GM12865 (cell line): ENCODE measurements around the gene PICK1.

Source experiments
- DNase-seq: peaks from one replicate; pipeline ENCODE4 v3.0.0; 2010; ENCODE audit warnings: low read depth
- H3K4me3 ChIP-seq: 2 replicates; pipeline ENCODE4 v1.5.1; 2011; ENCODE audit warnings: mild to moderate bottlenecking, low read depth, low read length, control low read depth
- TF ChIP-seq, protein P1 (sequence below): IDR thresholded peaks from 2 replicates; pipeline ENCODE4 v1.5.1; 2011; ENCODE audit warnings: low read length, control low read depth, low read depth, inconsistent platforms; ENCODE audit not compliant: insufficient read depth; ENCODE audit errors: missing control alignments

Gene PICK1

GRCh38 chr22:38027487-38027886, 29.7 kb upstream of the PICK1 start:
- H3K4me3 ChIP-seq, result no peak overlapping the region
- TF ChIP-seq, protein P1, sequence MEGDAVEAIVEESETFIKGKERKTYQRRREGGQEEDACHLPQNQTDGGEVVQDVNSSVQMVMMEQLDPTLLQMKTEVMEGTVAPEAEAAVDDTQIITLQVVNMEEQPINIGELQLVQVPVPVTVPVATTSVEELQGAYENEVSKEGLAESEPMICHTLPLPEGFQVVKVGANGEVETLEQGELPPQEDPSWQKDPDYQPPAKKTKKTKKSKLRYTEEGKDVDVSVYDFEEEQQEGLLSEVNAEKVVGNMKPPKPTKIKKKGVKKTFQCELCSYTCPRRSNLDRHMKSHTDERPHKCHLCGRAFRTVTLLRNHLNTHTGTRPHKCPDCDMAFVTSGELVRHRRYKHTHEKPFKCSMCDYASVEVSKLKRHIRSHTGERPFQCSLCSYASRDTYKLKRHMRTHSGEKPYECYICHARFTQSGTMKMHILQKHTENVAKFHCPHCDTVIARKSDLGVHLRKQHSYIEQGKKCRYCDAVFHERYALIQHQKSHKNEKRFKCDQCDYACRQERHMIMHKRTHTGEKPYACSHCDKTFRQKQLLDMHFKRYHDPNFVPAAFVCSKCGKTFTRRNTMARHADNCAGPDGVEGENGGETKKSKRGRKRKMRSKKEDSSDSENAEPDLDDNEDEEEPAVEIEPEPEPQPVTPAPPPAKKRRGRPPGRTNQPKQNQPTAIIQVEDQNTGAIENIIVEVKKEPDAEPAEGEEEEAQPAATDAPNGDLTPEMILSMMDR, result no peak

GRCh38 chr22:38028344-38029130, 28.7 kb upstream of the PICK1 start:
- DNase-seq, result no peak
- no peak overlapping the region for H3K4me3 ChIP-seq
- TF ChIP-seq, protein P1, result no peak

More at GRCh38 chr22:38027487-38027886, 29.7 kb upstream of the PICK1 start:
- DNase-seq, result no peak

- TF ChIP-seq, protein P1, result no peak
- H3K4me3 ChIP-seq, result no peak overlapping the region
- no peak for DNase-seq
Measured at GRCh38 chr22:38029370-38029769, 27.8 kb upstream of the PICK1 start.

GRCh38 chr22:38029901-38030300, 27.3 kb upstream of the PICK1 start:
- H3K4me3 ChIP-seq, result no peak overlapping the region
- TF ChIP-seq, protein P1, result no peak
- no peak for DNase-seq

GRCh38 chr22:38030311-38031133, 26.7 kb upstream of the PICK1 start:
- TF ChIP-seq, protein P1, result no peak

DNA sequence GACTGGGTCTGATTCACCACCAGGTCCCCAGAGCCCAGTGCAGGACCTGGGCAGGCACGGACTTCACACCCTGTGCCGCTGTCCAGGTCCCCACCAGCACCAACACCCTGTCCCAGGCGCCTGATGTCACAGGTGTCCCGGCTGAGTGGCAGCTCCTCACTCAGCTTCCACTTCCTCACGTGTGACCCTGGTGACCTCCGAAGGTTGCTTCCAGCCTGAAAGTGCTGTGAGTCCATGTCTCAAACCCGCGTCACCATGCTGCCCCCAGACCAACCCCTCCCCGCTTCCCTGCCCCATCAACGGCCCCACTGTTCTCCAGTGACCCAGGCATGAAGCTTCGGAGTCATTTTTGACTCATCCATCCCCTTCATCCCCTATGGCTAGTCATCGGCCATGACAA, 25.7 kb upstream of the PICK1 start:
- H3K4me3 ChIP-seq, result no peak overlapping the region
- TF ChIP-seq, protein P1, result no peak
- no peak for DNase-seq

More at GRCh38 chr22:38030311-38031133, 26.7 kb upstream of the PICK1 start:
- DNase-seq, result no peak
- H3K4me3 ChIP-seq, result no peak overlapping the region
